ENCODE measurements around the gene LDHB.
"Not testable (repeated sequence)": the region's sequence is repeated elsewhere in the genome, so short reads cannot be mapped to it uniquely, and the experiment has no call there.

The LDHB gene

DNA sequence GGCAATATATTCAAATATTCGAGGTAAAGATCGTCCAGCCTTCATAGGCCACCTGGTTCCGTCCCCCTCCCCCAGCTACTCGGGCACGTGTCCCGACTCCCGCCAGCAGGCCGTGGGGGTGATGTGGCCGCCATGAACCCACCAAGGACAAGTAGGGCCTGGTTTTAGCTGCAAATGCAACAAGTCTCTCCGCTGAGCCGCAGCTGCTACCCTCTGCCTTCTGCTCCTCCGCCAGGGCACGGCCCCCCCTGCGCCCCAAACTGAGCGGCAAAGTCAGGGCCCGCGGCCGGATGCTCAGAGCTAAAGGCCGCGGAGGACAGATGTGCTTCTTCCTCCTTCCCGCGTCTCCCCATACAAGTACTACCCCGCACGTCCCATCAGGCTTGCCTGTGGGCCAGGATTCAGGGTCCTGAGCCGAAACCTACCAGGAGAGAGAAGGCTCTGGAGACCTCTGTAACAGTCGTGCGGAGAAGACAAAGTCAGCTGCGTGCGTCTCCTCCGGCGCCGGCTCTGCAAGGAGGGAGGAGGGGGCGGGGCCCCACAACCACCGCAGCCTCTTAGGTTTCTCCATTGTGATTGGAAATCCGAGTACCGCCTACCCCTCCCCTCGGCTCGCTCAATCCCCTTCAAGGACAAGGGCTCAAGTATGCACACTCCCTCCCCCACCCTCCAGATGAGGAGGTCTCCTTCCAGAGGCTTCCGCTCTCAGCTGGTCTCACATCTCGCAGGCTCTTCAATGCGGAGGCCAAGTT lies at the start of gene LDHB:
TSS of gene LDHB (minus strand) at position 517 of the 752 bp plus-strand sequence. CDS start 3,171 bp downstream, outside the sequence.
- no peak for FAIRE-seq

DNA sequence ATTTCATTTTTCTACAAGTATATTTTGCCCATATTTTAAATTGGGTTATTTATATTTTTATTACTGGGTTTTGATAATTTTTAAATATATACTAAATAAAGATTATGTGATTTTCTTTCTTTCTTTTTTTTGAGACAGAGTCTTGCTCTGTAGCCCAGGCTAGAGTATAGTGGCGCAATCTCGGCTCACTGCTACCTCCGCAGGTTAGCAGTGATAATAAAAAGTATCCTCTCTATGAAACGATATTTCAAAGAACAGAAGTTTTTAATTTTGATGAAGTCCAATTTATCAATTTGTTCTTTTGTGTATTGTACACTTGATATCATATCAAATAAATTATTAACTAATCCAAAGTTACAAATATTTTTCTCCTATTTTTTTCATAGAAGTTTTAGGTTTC lies 47.2 kb upstream of the LDHB start:
- no peak for FAIRE-seq

DNA sequence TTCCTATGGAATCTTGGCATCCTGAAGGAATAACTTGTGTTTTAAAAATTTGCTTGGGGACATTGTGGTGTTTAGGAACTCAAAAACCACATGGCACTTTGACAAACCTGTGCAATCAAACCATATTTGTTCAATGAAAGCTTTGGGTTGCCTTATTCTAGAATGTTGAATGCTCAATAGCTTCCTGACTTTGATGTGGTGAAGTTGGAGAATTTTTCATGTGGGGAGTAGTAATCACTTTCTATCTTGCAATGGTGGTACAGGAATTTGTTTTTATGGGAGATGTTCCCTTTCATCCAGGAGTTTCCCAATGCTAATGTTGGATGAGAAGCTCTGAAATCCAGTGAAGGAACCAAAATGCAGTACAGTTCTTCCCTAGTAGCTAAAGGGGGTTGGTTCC lies 42.2 kb upstream of the LDHB start:
- no peak for FAIRE-seq

DNA sequence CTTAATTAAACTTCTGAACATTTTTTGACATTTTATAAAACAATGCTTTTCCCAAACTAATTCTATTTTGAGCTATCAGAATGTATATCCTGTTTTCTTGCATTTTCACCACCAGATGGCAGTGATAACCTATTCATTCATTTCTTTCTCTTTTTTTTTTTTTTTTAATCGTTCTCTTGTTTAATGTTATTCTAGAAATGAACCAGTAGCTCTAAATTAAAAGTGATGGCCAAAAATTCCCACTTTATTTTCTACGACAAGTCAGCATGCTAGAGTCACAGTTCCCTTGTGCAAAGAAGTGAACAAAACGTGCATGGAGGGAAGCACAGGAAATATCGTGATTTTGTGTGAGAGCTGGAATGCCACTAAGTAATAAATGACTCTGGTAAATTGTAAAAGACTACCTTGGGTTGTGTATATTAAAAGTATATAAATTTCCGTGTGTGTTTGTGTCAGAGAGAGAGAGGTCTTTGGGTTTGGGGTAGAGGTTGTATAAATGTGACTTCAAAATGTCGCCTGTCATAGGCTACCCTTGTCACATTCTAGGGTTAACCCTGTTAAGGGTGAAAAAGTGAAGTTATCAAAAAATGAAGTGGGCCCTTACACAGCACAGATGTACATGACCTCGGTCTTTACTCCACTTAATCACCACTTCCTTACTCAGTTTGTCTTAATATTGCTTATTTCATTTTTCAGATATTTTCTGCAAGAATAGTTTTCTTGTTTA lies 40.4 kb upstream of the LDHB start:
- peak; percentile 81 for FAIRE-seq

DNA sequence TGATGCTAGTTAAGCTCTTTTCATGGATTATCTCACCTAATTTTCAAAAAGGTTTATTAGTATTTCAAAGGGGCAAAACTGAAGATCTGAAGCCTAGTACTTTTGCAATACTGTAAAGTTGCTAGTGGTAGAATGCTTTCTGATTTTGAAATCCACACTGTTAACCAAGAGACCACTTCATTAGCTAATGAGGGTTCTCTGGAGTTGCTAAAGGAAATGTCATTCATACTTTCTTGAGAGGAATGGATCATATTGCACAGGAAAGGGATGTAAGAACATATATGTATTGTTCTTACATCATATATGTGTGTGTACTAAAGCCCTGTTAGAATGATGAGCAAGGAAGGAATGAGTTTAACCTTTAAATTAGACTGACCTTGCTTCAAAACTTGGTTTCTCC lies 39.0 kb upstream of the LDHB start:
- FAIRE-seq, result no peak

DNA sequence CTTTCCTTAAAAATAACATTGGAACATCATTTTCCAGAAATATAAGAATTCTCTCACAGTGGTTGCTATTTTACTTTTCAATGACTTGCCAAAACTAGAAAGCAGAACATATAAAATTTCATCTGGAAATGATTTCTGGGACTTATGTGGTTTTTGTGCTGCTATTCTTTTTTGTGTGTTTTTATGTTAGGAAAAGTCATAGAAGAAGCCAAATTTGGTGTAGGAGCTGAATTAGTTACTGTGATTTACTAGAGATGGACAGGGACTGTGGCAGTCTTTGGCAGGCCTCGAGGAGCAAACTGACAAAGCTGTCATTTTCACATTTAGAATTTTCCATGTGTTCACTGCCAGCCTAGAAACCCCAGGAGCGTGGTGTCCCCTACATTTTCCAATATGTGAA lies 38.3 kb upstream of the LDHB start:
- no peak for FAIRE-seq

DNA sequence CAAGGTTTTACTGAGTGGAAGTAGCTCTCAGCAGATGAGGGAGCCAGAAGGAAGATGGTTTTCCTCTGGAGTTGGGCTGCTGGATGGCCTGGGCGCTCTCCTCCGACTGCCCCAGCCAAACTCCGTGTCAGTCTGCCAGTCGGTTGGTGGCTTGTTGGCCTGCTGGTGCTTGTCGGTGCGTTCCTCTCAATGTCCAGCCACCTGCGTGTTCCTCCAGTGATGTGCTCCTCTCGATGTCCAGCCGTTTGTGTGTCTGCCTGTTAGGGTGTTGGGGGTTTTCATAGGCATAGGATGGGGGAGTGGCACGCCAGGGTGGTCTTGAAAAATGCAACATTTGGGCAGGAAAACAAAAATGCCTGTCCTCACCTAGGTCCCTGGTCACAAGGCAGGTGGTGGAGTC lies 37.0 kb upstream of the LDHB start:
- no peak for FAIRE-seq

DNA sequence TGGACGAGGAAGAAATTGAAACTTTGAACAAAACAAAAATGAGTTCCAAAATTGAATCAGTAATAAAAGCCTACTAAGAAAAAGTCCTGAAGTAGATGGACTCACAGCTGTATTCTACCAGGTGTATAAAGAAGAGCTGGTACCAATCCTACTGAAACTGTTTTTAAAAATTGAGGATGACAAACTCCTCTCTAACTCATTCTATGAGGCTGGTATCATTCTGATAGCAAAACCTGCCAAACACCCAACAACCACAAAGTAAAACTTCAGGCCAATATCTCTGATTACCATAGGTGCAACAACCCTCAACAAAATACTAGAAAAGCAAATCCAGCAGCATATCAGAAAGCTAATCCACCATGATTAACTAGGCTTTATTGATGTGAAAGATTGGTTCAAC lies 33.9 kb upstream of the LDHB start:
- no peak for FAIRE-seq

DNA sequence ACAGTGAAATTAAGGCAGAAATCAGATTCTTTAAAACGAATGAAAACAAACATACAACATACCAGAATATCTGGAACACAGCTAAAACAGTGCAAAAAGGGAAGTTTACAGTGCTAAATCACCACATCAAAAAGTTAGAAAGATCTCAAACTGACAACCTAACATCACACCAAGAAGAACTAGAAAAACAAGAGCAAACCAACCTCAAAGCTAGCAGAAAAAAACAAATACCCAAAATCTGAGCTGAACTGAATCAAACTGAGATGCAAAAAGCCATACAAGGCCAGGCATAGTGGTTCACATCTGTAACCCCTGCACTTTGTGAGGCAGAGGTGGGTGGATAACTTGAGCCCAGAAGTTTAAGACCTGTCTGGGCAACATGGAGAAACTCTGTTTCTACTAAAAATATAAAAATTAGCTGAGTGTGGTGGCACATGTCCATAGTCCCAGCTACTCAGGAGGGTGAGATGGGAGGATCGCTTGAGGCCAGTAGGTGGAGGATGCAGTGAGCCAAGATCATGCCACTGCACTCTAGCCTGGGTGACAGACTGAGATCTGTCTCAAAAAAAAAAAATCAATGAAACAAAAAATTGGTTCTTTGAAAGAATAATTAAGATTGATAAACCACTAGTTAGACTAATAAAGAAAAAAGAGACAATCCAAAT lies 33.2 kb upstream of the LDHB start:
- FAIRE-seq, result no peak

DNA sequence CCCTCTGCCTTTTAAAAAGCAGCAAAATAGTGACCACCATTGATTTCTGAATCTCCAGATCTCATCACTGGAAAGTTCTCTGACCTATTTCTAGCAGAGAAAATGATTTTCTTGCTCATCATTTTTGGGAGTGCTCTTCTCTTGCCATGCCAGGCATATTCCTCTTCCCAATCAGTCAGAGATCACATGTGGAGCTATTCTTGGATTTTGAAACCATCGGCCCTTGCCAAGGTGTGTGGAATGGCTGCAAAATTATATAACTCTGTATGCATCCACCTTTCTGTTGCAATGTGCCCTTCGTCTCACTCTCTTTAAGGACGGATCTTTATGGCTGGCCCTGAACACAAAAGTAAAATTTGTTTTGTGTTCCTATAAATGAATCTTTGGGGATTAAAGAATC lies 25.5 kb upstream of the LDHB start:
- FAIRE-seq, result no peak

DNA sequence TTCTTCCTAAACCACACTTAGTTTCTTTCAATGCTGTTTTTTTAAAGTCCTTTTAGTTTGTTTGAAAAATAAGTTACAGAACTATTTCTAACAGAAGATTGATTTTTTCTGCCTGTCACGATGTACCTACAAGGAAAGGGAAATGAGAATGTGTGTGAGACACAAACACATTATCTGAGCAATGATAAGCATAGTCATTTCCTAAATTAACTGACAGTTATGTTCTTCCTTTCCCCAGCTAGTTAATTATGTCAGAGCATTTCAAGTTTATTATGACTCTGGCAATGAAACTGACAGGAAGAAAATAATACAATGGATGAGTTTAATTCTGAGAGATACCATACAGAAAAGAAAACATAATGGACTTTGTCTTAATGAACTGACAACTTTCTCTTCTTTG lies 21.3 kb upstream of the LDHB start:
- FAIRE-seq, result no peak

DNA sequence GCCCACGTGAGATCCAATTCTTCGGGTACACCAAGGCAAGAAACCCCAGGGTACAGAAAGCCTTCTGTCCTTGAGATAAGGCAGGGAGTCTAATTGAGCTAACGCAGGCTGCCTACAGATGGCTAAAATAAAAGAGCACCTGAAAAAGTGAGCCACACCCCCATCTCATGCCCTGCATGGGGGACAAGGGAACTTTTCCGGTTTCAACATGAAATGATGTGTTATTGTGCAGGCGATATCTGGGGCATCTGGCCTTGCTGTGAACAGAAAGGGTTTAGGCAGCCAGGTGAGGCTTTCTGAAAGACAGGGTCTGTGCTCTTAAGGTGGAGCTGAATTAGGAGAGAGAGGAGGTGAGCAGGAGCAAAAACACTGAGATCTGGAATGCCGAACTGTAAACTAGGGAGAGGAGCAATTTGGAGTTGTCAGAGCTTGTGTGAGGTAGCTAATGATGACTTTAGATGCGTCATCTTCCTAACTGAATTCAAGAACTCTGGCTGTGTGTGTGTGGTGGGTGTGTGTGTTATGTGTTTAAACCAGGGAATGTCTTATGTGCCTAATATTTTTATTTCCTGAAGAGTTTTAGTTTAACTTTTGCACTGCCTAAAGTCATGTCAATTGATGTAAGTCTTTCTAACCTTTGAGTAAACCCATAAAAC lies 20.1 kb upstream of the LDHB start:
- no peak for FAIRE-seq

DNA sequence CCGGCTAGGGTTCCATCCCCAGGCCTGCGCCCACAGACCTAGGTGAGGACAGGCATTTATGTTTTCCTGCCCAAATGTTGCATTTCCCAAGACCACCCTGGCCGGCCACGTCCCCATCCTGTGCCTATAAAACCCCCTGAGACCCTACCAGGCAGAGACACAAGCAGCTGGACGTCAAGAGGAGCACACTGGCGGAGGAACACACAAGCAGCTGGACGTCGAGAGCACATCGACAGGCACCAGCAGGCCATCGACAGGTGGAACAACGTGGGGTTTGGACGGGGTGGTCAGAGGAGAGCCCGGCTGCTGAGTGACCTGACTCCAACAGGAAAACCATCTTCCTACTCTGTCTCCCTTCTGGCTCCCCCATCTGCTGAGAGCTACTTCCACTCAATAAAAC lies 19.6 kb upstream of the LDHB start:
- no peak for FAIRE-seq

DNA sequence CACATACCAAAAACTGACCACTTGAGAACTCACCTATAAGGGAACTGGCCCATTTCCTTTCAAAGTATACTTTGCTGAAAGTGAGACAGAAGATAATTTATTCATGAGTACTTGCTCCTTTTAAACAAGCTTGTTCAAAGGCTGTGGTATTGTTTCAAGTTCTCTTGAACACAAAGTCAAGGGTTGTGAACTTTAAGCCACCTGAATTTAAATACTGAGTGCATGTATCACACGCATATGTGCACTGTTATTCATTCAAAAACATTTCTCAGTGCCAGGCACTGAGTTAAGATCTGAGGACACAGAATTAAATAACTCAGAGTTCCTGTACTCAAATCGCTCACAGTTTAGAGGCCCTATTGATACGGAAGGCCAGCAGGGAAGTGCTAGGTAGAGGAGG lies 19.1 kb upstream of the LDHB start:
- no peak for FAIRE-seq

DNA sequence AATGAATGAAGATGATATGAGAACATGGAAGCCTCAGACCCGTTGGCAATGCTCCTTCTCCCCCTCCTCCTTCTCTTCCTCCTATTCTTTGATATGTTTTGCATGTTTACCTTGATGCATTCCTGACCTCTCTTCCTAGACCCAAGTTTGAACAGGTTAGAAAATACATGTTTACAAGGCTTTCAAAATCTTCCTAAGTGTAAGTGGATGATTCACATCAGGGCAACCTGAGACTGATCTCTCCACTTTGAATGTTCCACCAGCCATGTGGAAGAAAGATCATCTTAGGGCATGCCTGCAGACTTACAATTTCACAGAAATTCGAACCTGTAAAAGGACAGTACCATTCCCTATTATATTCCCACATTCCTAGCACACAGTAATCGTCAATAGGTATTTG lies 18.0 kb upstream of the LDHB start:
- FAIRE-seq, result no peak

DNA sequence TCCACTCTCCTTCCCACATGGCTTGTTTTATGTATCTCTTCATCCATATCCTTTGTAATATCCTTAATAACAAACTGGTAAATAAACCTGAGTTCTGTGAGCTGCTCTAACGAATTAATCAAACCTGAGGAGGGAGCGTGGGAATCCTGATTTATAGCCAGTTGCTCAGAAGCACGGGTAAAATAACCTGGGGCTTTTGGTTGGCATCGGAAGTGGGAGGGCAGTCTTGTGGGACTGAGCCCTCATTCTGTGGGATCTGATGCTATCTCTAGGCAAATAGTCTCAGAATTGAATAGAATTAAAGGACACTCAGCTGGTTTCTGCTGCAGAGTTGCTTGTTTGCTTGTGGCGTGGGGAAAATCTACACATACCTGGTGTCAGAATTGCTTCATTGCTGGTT lies 17.5 kb upstream of the LDHB start:
- FAIRE-seq, result no peak

DNA sequence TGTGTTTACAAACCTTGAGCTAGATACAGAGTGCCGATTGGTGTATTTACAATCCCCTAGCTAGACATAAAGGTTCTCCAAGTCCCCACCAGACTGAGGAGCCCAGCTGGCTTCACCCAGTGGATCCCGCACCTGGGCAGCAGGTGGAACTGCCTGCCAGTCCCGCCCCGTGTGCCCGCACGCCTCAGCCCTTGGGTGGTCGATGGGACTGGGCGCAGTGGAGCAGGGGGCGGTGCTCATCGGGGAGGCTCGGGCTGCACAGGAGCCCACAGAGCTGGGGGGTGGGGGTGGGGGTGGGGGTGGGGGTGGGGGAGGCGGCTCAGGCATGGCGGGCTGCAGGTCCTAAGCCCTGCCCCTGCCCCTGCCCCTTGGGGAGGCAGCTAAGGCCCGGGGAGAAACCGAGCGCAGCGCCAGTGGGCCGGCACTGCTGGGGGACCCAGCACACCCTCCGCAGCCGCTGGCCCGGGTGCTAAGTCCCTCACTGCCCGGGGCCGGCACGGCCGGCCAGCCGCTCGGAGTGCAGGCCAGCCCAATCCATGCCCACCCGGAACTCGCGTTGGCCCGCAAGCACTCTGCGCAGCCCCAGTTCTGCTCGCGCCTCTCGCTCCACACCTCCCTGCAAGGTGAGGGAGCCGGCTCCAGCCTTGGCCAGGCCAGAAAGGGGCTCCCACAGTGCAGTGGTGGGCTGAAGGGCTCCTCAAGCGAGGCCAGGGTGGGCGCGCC lies 16.3 kb upstream of the LDHB start:
- FAIRE-seq, result not testable (repeated sequence)

DNA sequence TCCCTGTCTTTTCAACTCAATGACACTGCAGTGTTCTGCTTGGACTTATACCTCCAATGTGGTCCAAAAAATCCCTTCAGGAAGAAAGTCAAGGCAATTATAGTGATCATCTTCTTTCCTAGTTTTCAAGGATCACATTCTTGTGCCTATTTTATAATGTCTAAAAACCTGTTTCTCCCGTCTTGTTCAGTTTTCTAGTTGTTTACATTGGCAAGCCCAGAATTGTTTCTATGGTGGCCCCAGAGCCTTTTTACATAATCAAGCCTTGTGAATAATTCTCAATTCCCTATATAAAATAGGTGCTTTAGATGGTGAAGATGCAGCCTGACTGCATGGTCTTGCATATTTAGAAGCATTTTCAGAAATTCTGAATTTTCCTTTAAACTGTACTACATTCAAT lies 14.5 kb upstream of the LDHB start:
- FAIRE-seq, result no peak

DNA sequence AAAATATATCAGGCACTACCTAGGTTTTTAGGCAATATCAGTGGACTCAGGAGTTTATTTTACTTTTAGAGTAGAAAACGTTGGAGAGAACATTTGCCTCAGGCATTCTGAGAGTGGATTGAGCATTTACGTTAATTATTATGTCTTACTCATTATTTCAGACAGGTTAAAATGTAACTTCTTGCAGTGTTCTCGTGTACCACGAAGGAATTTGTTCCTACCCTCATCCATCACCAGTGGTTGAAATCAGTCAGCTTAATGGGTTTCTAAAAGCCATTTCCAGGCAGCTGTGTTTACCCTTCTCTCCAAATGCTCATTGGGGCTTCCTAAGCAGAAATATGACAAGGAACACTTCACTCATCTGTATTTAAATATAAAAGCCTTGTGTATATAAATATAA lies 9.1 kb upstream of the LDHB start:
- no peak for FAIRE-seq

DNA sequence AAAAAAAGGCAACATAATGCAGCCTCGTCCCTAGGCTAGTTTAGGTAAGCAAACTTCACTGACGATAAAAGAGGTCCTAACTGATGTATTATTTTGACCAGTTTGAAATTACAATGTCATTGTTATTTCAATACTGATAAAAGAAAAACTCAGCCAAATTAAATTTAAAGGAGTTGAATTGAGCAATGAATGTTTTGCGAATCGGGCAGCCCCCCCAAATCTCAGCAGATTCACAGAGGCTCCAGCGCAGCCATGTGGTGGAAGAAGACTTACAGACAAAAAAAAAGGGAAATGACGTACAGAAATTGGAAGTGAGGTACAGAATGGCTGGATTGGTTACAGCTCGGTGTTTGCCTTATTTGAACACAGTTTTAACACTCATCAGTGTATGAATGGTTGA lies 8.2 kb upstream of the LDHB start:
- FAIRE-seq, result no peak

DNA sequence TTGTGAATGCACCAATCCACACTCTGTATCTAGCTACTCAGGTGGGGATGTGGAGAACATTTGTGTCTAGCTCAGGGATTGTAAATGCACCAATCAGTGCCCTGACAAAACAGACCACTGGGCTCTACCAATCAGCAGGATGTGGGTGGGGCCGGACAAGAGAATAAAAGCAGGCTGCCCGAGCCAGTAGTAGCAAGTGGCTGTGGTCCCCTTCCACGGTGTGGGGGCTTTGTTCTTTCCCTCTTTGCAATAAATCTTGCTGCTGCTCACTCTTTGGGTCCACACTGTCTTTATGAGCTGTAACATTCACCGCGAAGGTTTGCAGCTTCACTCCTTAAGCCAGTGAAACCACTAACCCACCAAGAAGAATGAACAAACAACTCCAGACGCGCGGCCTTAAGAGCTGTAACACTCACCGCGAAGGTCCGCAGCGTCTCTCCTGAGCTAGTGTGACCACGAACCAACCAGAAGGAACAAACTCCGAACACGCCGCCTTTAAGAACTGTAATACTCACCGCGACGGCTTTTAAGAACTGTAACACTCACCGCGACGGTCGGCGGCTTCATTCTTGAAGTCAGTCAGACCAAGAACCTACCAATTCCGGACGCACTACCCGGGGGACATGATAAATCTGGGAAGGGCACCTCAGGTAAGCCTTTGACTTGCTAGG lies 4.6 kb upstream of the LDHB start:
- no peak for FAIRE-seq

DNA sequence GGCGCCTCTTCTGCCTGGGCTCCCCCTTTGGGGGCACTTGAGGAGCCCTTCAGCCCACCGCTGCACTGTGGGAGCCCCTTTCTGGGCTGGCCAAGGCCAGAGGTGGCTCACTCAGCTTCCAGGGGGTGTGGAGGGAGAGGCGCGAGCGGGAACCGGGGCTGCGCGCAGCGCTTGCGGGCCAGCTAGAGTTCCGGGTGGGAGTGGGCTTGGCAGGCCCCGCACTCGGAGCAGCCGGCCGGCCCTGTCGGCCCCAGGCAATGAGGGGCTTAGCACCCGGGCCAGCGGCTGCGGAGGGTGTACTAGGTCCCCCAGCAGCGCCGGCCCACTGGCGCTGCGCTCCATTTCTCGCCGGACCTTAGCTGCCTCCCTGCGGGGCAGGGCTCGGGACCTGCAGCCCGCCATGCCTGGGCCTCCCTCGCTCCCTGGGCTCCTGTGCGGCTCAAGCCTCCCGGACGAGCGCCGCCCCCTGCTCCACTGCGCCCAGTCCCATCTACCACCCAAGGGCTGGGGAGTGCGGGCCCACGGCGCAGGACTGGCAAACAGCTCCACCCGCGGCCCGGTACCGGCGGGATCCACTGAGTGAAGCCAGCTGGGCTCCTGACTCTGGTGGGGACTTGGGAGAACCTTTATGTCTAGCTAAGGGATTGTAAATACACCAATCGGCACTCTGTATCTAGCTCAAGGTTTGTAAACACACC lies 3.9 kb upstream of the LDHB start:
- FAIRE-seq, result not testable (repeated sequence)

Measured in colon (tissue), 2 donors.